Endodermal cell (in vitro differentiated cells): ENCODE data around the gene LSMEM2. TPM values are rescaled to one million over a fixed set of nuclear protein-coding genes. Genes with fewer than 3 reads are reported as not detected.

Source experiments
- DNase-seq: peaks from one replicate; pipeline ENCODE4 v3.0.0-alpha.2; 2017
- H3K27ac ChIP-seq: 2 replicates; pipeline ENCODE4 v1.5.1; 2013; ENCODE audit warnings: mild to moderate bottlenecking, low read depth, low read length, moderate library complexity
- H3K27me3 ChIP-seq: 2 replicates; pipeline ENCODE4 v1.6.1; 2013; ENCODE audit warnings: mild to moderate bottlenecking, low read length, moderate library complexity; ENCODE audit not compliant: insufficient read depth, control insufficient read depth, poor library complexity, severe bottlenecking
- H3K36me3 ChIP-seq: 2 replicates; pipeline ENCODE4 v1.7.0; 2013; ENCODE audit warnings: mild to moderate bottlenecking, low read length, moderate library complexity; ENCODE audit not compliant: control insufficient read depth, insufficient read depth
- H3K4me1 ChIP-seq: one replicate; pipeline ENCODE4 v1.7.0; 2013; ENCODE audit warnings: low read length; ENCODE audit not compliant: control insufficient read depth, insufficient read depth
- H3K4me3 ChIP-seq: 2 replicates; pipeline ENCODE4 v1.5.1; 2013; ENCODE audit warnings: mild to moderate bottlenecking, low read length, moderate library complexity
- H3K9ac ChIP-seq: 2 replicates; pipeline ENCODE4 v1.6.1; 2013; ENCODE audit warnings: mild to moderate bottlenecking, low read length, moderate library complexity; ENCODE audit not compliant: poor library complexity, severe bottlenecking; ENCODE audit errors: extremely low read depth
- H3K9me3 ChIP-seq: 2 replicates; pipeline ENCODE4 v1.6.1; 2013; ENCODE audit warnings: mild to moderate bottlenecking, low read length, moderate library complexity; ENCODE audit not compliant: control insufficient read depth
- H3K27ac Mint-ChIP-seq: 2 replicates; pipeline ENCODE4 v1.8.0; 2020; ENCODE audit warnings: mixed read lengths
- H3K27me3 Mint-ChIP-seq: 2 replicates; pipeline ENCODE4 v1.8.0; 2021; ENCODE audit warnings: mild to moderate bottlenecking, mixed read lengths; ENCODE audit not compliant: insufficient read depth
- H3K36me3 Mint-ChIP-seq: 2 replicates; pipeline ENCODE4 v1.8.0; 2020; ENCODE audit warnings: low read depth, mixed read lengths
- H3K4me1 Mint-ChIP-seq: 2 replicates; pipeline ENCODE4 v1.8.0; 2020; ENCODE audit warnings: mixed read lengths
- H3K4me3 Mint-ChIP-seq: 2 replicates; pipeline ENCODE4 v1.8.0; 2020; ENCODE audit warnings: mild to moderate bottlenecking, moderate library complexity, mixed read lengths
- H3K9me3 Mint-ChIP-seq: 2 replicates; pipeline ENCODE4 v1.8.0; 2020; ENCODE audit warnings: mild to moderate bottlenecking, mixed read lengths
- WGBS, 2 experiments: methylation state at CpG; one replicate each; pipeline versions ENCODE4 v1.1.5 to v1.1.7; 2013; ENCODE audit warnings: missing lambda C conversion rate in 2 of 2, mixed read lengths in 1 of 2; ENCODE audit not compliant: insufficient coverage in 1 of 2, insufficient read length in 1 of 2; 5-methylcytosine and 5-hydroxymethylcytosine counted together
- total RNA-seq, 2 donors: library from RNA; stranded (reverse); fragmentation: NEBNext Ultra II Directional in 1 of 2; extraction: Animal tissue kit (Norgen Biotek cat#: 25700) in 1 of 2; gene quantifications; 2 replicates in 1 of 2; 3 replicates in 1 of 2; pipeline ENCODE4 v1.2.1, GENCODE V29; 2021
- TF ChIP-seq, protein P1 (sequence below): fragments of 200-600 bp; sonication (generic); conservative IDR thresholded peaks from 2 replicates; pipeline ENCODE4 v1.5.0; 2021; ENCODE audit warnings: antibody characterized with exemption, mild to moderate bottlenecking

Gene LSMEM2
- total RNA-seq, 2 donors from 2014 or later, result not detected

DNA sequence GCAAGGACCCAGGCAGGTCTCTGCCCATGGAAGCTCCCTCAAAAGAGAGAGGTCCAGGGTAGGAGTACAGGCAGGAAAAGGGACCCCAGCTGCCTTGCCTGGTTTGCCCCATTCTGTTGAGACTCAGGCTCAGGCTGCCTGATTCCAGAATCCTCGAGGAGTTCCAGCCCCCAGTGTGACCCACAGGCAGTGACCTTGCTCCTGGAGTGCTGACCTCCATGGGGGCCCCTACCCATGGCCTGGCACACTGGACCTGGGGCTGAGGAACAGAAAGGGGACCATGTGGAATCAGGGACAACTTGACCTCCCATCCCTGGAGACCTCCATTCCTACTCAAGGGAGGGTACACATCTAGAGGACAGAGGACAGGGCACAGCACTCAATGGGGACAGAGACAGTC, 13.3 kb upstream of the LSMEM2 start:
- no peaks in the 10 kb centered on the region for H3K9me3 ChIP-seq
- H3K36me3 ChIP-seq, result no peaks in the 10 kb centered on the region
- no peaks in the 10 kb centered on the region for H3K9me3 Mint-ChIP-seq
- peaks cover 14% of the 10 kb centered on the region for H3K4me1 ChIP-seq
- H3K27ac Mint-ChIP-seq, result peak overlapping the region; percentile 64
- H3K4me3 Mint-ChIP-seq, result no peak overlapping the region
- H3K27me3 Mint-ChIP-seq, result peaks cover 4% of the 10 kb centered on the region
- H3K36me3 Mint-ChIP-seq, result no peaks in the 10 kb centered on the region
- TF ChIP-seq, protein P1, sequence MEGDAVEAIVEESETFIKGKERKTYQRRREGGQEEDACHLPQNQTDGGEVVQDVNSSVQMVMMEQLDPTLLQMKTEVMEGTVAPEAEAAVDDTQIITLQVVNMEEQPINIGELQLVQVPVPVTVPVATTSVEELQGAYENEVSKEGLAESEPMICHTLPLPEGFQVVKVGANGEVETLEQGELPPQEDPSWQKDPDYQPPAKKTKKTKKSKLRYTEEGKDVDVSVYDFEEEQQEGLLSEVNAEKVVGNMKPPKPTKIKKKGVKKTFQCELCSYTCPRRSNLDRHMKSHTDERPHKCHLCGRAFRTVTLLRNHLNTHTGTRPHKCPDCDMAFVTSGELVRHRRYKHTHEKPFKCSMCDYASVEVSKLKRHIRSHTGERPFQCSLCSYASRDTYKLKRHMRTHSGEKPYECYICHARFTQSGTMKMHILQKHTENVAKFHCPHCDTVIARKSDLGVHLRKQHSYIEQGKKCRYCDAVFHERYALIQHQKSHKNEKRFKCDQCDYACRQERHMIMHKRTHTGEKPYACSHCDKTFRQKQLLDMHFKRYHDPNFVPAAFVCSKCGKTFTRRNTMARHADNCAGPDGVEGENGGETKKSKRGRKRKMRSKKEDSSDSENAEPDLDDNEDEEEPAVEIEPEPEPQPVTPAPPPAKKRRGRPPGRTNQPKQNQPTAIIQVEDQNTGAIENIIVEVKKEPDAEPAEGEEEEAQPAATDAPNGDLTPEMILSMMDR, result no peak
- H3K9ac ChIP-seq, result no peak overlapping the region
- 81 to 100% methylated on average over 1 of the region's 1 CpG for WGBS, 2 experiments
- no peaks in the 10 kb centered on the region for H3K27me3 ChIP-seq
- peak overlapping the region; percentile 92 for H3K27ac ChIP-seq
- DNase-seq, result no peak
- peaks cover 27% of the 10 kb centered on the region for H3K4me1 Mint-ChIP-seq
- no peak overlapping the region for H3K4me3 ChIP-seq

DNA sequence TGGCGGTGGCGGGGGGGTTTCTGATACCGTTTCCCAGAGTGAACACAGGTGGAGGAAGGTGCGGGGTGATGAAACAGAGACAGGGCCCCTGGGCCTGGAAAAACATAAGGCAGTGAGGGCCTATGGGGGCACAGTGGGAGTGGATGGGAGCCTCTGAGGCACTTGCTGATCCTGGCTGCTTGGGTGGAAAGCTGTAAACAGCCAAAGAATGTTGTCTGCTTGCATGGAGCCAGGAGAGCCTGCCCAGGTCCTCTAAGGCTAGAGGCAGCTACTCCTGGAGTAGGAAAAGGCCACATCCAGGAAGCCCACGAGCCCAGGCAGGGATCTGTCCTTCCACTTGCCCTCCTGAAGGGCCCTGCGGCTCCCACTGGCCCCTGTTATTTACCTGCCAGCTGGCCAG, 12.9 kb upstream of the LSMEM2 start:
- Mint-ChIP-seq H3K4me1 (peaks cover 25% of the 10 kb centered on the region), H3K4me3 (no peak overlapping the region), H3K9me3 (no peaks in the 10 kb centered on the region), H3K27me3 (peaks cover 4% of the 10 kb centered on the region), H3K27ac (peak overlapping the region; percentile 64), H3K36me3 (no peaks in the 10 kb centered on the region)
- Histone ChIP-seq H3K4me3 (no peak overlapping the region), H3K4me1 (peaks cover 9% of the 10 kb centered on the region), H3K27ac (peak overlapping the region; percentile 92), H3K27me3 (no peaks in the 10 kb centered on the region), H3K9me3 (no peaks in the 10 kb centered on the region), H3K36me3 (no peaks in the 10 kb centered on the region), H3K9ac (no peak overlapping the region)
- TF ChIP-seq, protein P1, result no peak
- 89 to 93% methylated on average over 2 to 6 of the region's 6 CpGs for WGBS, 2 experiments
- DNase-seq, result peak; percentile 57

DNA sequence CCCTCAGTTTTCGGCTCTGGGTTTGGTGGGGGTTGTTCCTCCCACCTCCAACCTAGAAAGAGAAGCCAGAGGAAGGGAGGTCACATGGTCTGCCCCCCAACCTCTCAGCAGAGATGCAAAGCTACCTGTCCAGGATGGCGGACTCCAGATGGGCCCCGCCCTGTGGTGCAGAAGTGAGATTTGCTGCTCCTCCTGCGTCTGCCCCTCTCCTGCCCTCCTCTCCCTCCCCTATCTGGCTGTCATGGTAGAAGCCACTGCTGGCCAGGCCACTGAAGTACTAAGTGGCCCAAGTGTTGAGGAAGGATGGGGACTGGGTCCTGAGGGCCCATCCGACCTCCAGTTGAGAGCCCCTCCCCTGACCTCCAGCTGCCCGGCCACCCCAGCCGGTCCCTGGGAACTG, 12.1 kb upstream of the LSMEM2 start:
- H3K4me1 Mint-ChIP-seq, result peaks cover 22% of the 10 kb centered on the region
- no peaks in the 10 kb centered on the region for H3K36me3 Mint-ChIP-seq
- peaks cover 4% of the 10 kb centered on the region for H3K27me3 Mint-ChIP-seq
- TF ChIP-seq, protein P1, result no peak
- Histone ChIP-seq H3K9ac (no peak overlapping the region), H3K27ac (no peak overlapping the region), H3K4me1 (peaks cover 9% of the 10 kb centered on the region), H3K4me3 (no peak overlapping the region), H3K9me3 (no peaks in the 10 kb centered on the region), H3K27me3 (no peaks in the 10 kb centered on the region), H3K36me3 (no peaks in the 10 kb centered on the region)
- H3K4me3 Mint-ChIP-seq, result peak overlapping the region; percentile 19
- H3K9me3 Mint-ChIP-seq, result no peaks in the 10 kb centered on the region
- H3K27ac Mint-ChIP-seq, result no peak overlapping the region
- WGBS, 2 experiments, result 83 to 94% methylated on average over 1 to 7 of the region's 7 CpGs
- DNase-seq, result no peak
